IPS-15b (cell line): ENCODE measurements around the gene ZBTB46.
"Not testable (repeated sequence)": the region's sequence is repeated elsewhere in the genome, so short reads cannot be mapped to it uniquely, and the experiment has no call there.

ENCODE experiments used
- H3K27me3 ChIP-seq: one replicate; pipeline ENCODE4 v1.6.1; 2013; ENCODE audit warnings: low read length; ENCODE audit not compliant: control insufficient read depth, insufficient read depth
- H3K36me3 ChIP-seq: one replicate; pipeline ENCODE4 v1.6.1; 2013; ENCODE audit warnings: low read length; ENCODE audit not compliant: control insufficient read depth, insufficient read depth
- H3K4me1 ChIP-seq: one replicate; pipeline ENCODE4 v1.6.1; 2013; ENCODE audit warnings: mild to moderate bottlenecking, low read length; ENCODE audit not compliant: control insufficient read depth, insufficient read depth
- H3K4me3 ChIP-seq: one replicate; pipeline ENCODE4 v1.5.1; 2013; ENCODE audit warnings: low read depth, low read length
- H3K9ac ChIP-seq: one replicate; pipeline ENCODE4 v1.6.1; 2013; ENCODE audit warnings: low read depth, mild to moderate bottlenecking, low read length
- H3K9me3 ChIP-seq: one replicate; pipeline ENCODE4 v1.6.1; 2013; ENCODE audit warnings: mild to moderate bottlenecking, low read length; ENCODE audit not compliant: control insufficient read depth, insufficient read depth

Gene ZBTB46

GRCh38 chr20:63830841-63831588 is at the start of gene ZBTB46:
Gene ZBTB46, minus strand, starts transcription at chr20:63831264. Its CDS starts 40,507 bp downstream, at chr20:63790757.
- H3K36me3 ChIP-seq: no peaks in the 10 kb centered on the region
- H3K4me3 ChIP-seq: peak within 1 kb of the TSS; percentile 69
- H3K27me3 ChIP-seq: peaks cover 12% of the 10 kb centered on the region
- no peaks in the 10 kb centered on the region for H3K9me3 ChIP-seq
- no peak within 1 kb of the TSS for H3K9ac ChIP-seq
- peaks cover 11% of the 10 kb centered on the region for H3K4me1 ChIP-seq

- no peak overlapping the region for H3K9ac ChIP-seq
- H3K36me3 ChIP-seq: peaks cover 54% of the 10 kb centered on the region
- no peak overlapping the region for H3K4me3 ChIP-seq
Measured at GRCh38 chr20:63878899-63879663, 48.0 kb upstream of the ZBTB46 start.

GRCh38 chr20:63877755-63878470 is 46.8 kb upstream of the ZBTB46 start:
- Histone ChIP-seq H3K9ac (no peak overlapping the region), H3K4me1 (no peaks in the 10 kb centered on the region), H3K36me3 (peaks cover 54% of the 10 kb centered on the region), H3K9me3 (no peaks in the 10 kb centered on the region), H3K4me3 (no peak overlapping the region), H3K27me3 (no peaks in the 10 kb centered on the region)

More at GRCh38 chr20:63878899-63879663, 48.0 kb upstream of the ZBTB46 start:
- Histone ChIP-seq H3K4me1 (no peaks in the 10 kb centered on the region), H3K27me3 (no peaks in the 10 kb centered on the region), H3K9me3 (no peaks in the 10 kb centered on the region)

- Histone ChIP-seq H3K36me3 (peaks cover 52% of the 10 kb centered on the region), H3K4me1 (no peaks in the 10 kb centered on the region), H3K9ac (no peak overlapping the region), H3K27me3 (no peaks in the 10 kb centered on the region), H3K4me3 (no peak overlapping the region), H3K9me3 (no peaks in the 10 kb centered on the region)
Measured at GRCh38 chr20:63876489-63877036, 45.5 kb upstream of the ZBTB46 start.

GRCh38 chr20:63874241-63874640 is 43.2 kb upstream of the ZBTB46 start:
- not testable (repeated sequence) for H3K4me1 ChIP-seq, H3K4me3 ChIP-seq, H3K9ac ChIP-seq, H3K27me3 ChIP-seq, H3K9me3 ChIP-seq
- peaks cover 53% of the 10 kb centered on the region for H3K36me3 ChIP-seq

GRCh38 chr20:63873477-63873971 is 42.5 kb upstream of the ZBTB46 start:
- peaks cover 53% of the 10 kb centered on the region for H3K36me3 ChIP-seq
- H3K9ac ChIP-seq: no peak overlapping the region

GRCh38 chr20:63868264-63868663 is 37.2 kb upstream of the ZBTB46 start:
- Histone ChIP-seq H3K36me3 (peaks cover 22% of the 10 kb centered on the region), H3K9me3 (no peaks in the 10 kb centered on the region), H3K4me3 (no peak overlapping the region), H3K27me3 (no peaks in the 10 kb centered on the region), H3K4me1 (peaks cover 3% of the 10 kb centered on the region), H3K9ac (no peak overlapping the region)

More at GRCh38 chr20:63873477-63873971, 42.5 kb upstream of the ZBTB46 start:
- H3K4me3 ChIP-seq: no peak overlapping the region
- no peaks in the 10 kb centered on the region for H3K27me3 ChIP-seq
- no peaks in the 10 kb centered on the region for H3K9me3 ChIP-seq
- H3K4me1 ChIP-seq: no peaks in the 10 kb centered on the region

GRCh38 chr20:63867042-63867441 is 36.0 kb upstream of the ZBTB46 start:
- H3K4me3 ChIP-seq, H3K9me3 ChIP-seq, H3K27me3 ChIP-seq, H3K4me1 ChIP-seq, H3K9ac ChIP-seq: not testable (repeated sequence)
- peaks cover 20% of the 10 kb centered on the region for H3K36me3 ChIP-seq

- Histone ChIP-seq H3K9me3 (no peaks in the 10 kb centered on the region), H3K27me3 (no peaks in the 10 kb centered on the region), H3K4me1 (peaks cover 5% of the 10 kb centered on the region), H3K4me3 (peak within 1 kb of the TSS; percentile 92), H3K9ac (peak within 1 kb of the TSS; percentile 93), H3K36me3 (peaks cover 29% of the 10 kb centered on the region)
Measured at GRCh38 chr20:63864978-63865640, 34.0 kb upstream of the ZBTB46 start, which contains the start of gene TPD52L2. Gene TPD52L2, plus strand, starts transcription at chr20:63865270. Its CDS starts 96 bp downstream, at chr20:63865366.

- no peaks in the 10 kb centered on the region for H3K27me3 ChIP-seq
- peaks cover 5% of the 10 kb centered on the region for H3K4me1 ChIP-seq
- H3K36me3 ChIP-seq: peaks cover 26% of the 10 kb centered on the region
- H3K9ac ChIP-seq: peak overlapping the region; percentile 89
- no peaks in the 10 kb centered on the region for H3K9me3 ChIP-seq
- H3K4me3 ChIP-seq: peak overlapping the region; percentile 92
Measured at GRCh38 chr20:63864545-63864977, 33.5 kb upstream of the ZBTB46 start.
